GM12891 (cell line): ENCODE results near the gene UBAC1.

ENCODE experiments used
- PAX5 ChIP-seq: IDR thresholded peaks from 2 replicates; pipeline ENCODE4 v1.6.1; 2011; ENCODE audit warnings: low read length, moderate library complexity, mild to moderate bottlenecking; ENCODE audit not compliant: insufficient read depth, severe bottlenecking
- POLR2A ChIP-seq: IDR thresholded peaks from 2 replicates; pipeline ENCODE4 v1.6.1; 2011; ENCODE audit warnings: low read depth, low read length, control low read depth

GRCh38 chr9:135939351-135940265 lies 21.6 kb downstream of the UBAC1 start:
- no peak for TF ChIP-seq PAX5
- no peak for TF ChIP-seq POLR2A
